ENCODE data around the gene CDK14.

The CDK14 gene

DNA sequence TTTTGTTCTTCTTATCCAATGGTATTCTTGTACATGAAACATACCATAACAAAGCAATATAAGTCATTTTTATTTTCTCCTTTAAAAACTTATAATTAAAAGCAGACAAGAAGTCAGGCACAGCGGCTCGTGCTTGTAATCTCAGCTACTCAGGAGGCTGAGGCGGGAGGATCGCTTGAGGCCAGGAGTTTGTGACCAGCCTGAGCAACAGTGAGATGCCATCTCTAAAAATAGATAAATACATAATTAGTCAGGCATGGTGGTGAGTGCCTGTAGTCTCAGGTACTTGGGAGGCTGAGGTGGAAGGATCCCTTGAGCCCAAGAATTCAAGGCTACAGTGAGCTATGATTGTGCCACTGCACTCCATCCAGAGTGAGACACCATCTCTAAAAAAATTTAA is 473.0 kb downstream of the CDK14 start:
- no peak for DNase-seq

DNA sequence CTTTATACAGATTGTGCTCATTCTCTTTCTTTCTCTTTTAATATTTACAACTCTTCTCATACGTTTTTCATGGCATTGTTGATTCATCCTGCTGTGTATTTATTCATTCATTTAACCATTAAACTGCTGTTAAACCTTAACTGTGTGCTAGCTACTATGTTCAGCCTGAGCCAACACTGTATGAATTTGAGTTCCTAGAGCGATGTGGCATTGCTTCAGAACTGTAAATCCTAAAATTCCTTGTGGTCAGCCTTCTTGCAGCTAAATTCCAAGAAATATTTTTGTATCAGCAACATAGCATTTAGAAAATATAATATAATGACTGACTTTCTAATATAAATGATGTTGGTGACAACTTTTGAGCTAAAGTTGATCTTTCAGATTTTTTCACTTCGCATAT is 483.4 kb downstream of the CDK14 start:
- no peak for DNase-seq

DNA sequence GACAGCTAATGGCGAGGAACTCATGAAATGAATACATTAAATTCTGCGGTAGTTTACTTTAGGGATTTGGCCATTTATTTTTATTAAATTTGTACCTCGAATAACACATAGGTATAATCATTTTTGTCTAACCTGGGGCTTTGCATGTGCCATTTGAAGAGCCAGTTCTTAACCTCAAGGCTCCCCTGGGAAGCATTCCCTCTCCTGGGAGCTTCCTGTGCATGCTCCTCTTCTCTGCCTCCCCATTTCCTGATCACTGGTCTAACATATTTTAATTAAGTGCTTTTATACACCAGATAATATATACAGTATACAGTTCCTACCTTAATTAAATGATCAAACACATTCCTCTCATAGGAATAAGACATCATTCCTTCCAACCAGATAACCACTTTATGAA is 484.2 kb downstream of the CDK14 start:
- no peak for DNase-seq

DNA sequence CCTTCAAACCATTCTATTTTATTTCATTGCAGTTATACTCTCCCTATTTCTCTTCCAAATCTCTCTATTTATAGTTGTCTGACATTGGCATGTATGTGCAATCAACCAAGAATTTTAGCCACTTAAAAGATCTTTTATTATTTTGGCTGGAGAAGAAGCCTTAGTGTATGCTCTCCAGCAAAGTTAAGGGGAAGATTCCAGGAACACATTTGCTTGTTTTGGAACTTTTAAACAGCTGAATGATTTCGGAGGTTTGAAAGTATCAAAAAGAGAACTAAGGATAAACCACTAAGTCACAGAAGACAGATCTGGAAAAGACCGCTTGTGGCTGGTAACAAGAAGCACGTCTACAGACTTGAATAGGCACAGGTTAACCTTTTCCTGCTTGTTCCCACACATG is 485.9 kb downstream of the CDK14 start:
- no peak for DNase-seq

DNA sequence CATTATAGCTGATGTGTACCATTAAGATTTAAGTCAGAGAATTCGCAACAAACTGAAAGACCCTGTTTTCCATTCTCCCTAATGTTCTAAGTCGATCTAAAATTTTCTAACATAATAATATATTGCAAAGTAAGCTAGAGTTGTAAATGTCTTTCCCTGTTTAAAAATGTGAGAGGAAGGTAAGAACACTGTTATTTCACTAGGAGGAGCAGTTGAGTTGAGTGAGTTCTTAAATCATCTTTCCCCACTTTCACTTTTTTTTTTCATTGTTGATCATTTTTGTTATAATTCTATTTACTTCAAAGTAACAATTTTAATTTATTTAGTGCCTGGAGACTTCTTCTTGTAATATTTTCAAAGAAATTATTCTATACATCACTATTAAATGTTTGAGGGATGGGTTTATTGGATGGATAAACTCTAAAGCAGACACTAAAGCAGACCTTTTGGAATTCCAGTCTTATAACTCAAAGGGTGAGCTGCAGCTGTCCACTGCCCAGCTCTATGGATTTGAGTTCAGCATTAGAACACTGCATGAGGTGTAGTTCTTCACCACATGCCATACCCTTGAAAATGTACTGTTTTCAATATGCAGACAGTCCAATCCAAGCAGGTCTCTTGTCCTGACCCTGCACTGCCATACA is 486.9 kb downstream of the CDK14 start:
- no peak for DNase-seq

DNA sequence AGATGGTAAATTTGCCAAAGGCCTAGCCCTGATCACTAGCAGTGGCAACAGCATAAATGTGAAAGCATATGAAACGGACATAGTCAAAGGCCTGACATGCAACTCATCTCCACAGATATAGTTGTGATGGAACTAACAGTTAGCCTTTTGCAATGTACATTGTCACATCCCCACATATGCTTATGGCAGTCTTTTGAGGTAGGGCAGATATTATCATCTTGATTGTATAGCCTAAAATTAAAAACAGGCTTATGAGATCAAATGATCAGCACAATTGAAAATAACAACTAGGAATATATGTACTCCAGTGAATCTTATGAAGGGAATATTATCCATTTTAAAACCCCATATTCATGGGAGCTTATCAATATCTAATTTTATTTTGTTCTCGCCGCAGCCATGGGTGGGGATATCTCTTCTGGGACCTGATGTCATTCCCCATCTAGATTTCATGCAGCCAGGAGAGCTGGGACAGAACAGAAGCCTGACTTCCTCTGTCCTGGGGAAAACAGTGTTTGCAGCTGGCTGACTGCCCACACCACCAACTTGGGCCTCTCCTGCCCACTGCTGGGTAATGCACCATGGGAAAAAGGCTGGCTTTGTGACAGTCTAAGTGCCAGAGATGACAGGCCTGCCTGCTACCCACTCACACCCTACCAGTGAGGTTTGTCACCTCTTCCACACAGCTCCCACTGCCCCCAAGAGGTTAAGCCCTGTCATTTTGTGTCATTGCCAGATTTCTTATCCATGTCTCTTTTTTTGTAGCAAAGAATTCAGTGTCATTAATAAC is 487.9 kb downstream of the CDK14 start:
- DNase-seq, result no peak

DNA sequence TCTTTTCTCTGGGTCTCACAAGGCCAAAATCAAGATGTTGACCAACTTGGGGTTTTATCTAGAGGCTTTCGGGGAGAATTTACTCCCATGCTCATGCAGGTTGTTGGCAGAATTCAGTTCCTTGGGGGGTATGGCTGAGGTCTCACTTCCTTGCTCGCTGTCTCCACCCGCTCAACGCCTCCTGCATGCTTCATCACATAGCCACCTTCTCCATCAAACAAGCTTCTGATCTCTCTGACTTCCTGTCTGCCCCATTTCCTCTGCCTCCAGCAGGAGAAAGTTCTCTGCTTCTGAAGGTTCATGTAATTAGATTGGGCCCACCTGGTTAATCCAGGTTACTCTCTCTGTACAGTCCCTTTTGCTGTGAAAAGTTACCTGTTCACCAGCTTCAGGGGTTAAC is 489.1 kb downstream of the CDK14 start:
- DNase-seq, result no peak

DNA sequence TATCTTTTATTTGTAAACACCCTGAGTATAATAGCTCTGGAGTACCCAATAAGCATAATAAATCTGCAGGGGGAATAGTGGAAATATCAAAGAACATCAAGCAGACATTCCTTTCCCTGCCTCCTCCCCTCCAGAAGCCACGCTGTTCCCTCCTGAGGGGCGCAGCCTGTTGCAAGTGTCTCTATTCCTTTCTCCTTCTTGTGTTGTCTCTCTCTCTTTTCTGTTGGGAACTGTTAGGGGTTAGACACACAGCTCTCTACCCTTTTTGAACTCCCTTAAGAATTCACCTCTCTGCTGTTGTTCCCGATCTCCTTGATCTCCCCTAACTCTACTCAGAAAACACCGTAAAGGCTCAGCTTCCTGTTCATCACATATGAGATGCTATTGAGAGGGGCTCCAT is 490.1 kb downstream of the CDK14 start:
- no peak for DNase-seq

DNA sequence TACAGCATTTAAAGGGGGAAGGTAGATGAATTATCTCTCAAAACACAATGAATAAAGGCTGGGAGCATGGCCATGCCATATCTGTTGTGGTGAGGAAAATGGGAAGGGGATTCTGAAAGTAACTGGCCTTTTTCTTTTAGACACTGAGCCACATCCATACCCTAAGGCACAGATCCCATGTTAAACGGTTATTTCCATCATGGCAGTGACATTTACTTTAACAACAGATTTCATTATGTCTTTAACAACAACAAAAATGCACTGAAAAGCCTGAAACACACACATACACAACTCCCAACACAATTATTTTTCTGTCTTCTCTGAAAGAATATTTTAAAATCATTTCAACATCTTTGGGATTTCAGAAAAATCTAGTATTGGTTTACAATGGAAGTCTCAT is 492.0 kb downstream of the CDK14 start:
- no peak for DNase-seq

DNA sequence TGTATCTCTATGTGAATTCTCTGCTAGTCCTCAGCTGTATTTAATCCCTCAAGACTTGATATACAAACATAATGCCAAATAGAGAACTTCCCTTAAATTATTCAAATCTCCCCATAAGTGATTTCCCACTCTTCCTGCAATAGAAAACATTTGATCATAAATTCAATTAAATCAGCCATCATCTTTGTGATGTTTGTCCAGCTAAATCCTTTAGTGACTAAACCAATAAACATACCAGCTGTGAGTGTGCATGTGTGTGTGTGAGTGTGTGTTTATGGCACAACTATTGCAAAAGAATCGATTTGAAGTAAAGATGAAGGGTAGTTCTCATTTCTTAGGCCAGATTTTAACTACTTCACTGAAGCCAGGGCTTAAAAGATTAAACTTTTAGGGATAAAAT is 492.6 kb downstream of the CDK14 start:
- DNase-seq, result no peak

DNA sequence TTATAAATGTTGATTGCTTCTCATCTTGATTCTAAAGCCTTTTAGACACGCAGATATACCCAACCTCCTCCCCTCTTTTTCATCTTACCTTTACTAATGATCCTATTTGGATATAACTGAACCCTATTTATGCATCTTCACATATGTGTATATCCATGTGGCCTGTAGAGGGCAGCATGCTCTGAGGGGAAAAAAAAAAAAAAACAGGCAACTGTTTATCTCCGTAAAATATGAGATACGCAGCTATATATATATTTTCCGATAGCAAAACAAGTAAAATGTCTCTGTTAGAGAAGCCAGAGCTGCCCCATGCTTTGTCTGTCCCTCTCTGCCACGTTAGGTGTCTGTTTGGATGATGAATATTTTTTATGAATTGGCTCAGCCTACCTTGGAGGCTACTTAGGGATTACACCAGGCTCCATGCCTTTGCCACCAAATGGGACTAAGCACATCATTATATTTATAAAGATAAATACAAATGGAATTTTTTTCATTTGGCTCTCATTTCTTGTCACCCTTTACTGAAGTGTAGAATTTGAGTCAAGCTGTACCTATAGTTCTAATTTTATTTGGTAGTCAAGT is 493.4 kb downstream of the CDK14 start:
- no peak for DNase-seq

DNA sequence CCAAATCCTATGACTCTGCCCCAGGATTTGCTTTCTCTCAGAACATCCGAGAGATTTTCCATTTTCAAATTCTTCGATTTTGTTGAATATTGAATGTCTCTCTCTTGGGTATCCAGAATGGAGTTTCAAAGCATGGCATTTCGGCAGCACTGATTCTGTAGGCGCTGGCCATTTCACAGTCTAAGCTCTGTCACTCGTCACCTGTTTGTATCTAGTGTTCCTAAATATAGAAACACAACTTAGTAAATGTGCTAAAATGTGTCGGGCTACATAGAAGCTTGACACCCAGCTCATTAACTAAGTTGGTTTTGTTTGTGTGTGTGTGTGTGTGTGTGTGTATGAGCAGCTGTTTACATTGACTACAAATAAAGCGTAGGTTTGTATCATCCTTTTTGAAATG is 494.6 kb downstream of the CDK14 start:
- no peak for DNase-seq

DNA sequence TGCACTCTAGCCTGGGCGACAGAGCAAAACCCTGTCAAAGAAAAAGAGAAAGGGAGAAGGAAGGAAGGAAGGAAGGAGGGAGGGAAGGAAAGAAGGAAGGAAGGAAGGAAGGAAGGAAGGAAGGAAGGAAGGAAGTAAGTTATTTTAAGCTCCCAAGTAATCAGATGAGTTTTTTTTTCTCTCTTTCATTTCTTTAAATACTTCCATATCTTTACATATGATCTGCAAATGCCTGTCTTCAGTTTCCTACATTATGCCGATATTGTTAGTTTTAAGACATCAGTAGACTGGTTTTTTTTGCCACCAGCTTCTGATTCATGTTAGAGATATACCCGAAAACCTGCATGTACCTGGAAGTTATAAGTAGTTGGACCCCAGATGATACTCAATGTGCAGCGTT is 495.5 kb downstream of the CDK14 start:
- no peak for DNase-seq

DNA sequence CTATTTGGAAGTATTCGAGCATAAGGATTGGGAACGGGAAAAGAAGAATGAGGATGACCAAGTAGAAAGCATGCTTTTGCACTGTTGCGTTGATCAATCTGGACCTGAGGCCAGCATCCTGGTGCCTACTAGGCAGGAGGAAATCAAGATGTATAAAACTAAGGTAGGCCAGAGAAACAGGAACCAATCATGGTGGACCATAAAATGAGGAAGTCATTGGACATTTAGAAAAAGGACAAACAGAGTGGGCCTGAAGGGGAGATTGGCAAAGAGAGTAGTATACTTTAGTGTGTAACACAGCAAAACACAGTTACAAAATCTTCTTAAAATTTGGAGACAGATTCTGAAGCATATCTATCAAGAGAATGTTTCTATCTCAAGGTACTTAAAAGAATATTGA is 497.1 kb downstream of the CDK14 start:
- no peak for DNase-seq

DNA sequence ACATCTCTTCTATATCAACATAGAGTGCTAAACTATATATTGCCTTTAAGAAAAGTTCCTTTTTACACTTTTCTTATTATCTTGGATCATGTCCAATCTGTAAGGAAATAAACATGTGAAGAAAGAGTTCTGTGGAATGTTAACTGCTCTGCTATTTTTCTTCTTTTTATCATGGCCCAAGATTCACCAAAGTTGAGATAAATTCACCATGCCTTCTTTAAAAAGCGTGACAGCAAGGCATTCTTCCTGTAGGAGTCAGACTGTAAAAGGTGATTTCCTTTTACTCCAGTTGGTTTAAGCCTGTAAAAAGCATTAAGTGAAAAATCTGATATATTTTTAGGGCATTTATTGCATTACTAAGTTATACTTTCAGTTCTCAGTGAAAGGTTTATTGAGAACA is 502.4 kb downstream of the CDK14 start:
- DNase-seq, result no peak

DNA sequence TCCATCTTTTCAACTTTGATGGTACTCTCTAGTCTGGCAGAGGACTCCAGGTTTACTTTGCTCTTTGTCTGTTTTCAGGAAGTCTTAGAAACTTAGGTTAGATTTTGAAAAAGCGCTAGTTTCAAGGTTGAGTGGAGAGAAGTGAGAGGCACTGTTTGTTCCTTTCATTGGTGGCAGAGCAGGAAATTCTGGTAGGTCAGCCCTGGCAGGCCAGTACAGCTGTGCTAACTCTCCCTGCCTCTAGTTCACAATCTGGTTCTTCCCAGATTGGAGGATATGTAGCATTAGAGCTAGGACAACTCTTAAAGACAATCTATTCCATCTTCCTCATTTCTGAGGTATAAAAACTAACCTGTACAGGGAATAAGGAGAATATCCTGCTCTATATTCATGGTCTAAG is 507.2 kb downstream of the CDK14 start:
- no peak for DNase-seq

DNA sequence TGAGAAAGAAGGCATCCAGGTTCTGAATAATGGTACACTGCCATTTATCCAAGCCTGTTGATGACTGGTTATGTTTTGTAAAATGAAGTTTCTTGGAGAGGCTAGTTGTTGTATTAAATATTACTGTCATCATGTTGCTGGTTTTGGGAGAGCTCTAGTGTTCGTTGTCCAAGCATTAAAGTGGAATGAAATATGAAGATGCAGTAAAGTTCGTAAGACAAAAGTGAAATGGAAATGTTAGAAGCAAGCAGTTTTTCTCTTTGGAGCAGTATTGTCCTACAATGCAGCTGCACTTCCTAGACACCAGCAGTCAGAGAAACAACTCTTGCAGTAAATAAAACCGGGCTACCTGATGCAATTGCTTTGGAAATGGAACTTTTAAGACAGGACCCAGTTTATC is 511.3 kb downstream of the CDK14 start:
- DNase-seq, result no peak

DNA sequence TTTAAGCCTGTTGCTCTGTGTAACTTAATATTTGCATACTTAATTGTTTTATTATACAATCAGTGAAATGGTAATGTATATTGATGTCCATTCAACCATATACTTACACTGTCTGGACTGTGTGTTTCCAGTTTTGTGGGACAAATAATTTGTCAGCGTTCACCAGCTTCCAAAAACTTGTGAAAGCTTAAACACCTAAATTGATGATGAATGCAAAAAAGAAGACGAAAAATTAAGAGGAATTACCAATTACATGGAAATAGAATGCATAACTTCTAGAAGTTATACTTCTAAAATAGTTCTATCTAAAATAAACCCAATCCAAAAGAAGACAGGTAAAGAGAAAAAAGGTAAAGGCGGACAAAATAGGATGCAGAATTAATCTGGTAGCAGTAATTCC is 513.1 kb downstream of the CDK14 start:
- no peak for DNase-seq

DNA sequence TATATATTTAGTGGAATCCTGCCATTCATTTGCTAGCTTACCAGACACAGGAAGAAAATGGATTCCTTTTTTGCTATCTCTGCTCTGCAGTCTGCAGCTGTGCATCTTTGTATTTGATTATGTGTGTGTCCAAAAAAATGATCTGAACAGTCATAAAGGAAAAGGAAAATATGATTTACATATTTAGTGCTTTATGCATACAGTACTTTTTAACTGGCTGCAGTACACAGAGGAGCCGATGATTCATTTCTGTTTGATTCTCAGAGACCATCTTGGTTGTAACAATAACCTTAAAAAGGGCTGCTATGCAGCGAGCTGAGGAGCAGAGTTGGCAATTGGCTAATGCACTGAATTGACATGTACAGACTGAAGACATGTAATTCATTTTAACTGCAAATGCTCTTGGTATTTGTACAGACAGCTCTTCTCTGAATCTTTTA is 516.8 kb downstream of the CDK14 start:
- DNase-seq, result no peak

DNA sequence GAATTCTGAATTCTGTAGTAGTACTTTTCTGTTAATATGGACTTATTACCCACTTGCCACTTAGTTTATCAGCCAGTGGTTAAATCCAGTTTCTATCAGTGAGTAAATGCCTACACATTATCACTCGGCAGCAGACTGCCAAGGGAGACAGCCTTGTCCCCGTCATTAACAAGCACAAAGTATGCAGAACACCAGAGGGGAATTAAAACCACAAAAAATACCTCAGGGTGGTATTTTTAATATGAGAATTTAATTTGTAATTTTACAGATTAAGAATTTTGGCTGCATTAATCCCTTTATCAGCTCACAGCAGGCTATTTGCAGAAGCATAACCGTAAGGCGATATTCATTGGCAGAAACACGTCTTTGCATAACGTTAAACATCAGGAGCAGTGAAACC is 518.1 kb downstream of the CDK14 start:
- DNase-seq, result no peak

DNA sequence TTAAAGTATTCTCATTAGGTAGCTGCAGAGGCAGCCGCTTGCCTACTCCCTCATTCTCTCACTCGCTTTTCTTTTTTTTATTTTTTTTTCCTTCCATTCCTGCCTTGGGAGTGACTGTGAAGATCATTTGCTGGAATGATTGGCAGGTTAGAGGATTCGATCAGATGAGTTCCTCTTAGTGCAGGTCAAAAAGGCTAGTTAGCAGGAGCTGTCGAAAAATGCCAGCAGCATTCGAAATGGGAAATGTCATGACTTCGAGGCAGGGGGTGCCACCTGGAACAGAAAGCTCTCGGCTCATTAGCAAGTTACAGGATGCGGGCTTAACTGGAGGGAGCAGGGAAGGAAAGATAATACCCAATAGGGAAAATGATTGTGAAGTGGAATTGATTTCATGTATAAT is 530.6 kb downstream of the CDK14 start:
- DNase-seq, result no peak

DNA sequence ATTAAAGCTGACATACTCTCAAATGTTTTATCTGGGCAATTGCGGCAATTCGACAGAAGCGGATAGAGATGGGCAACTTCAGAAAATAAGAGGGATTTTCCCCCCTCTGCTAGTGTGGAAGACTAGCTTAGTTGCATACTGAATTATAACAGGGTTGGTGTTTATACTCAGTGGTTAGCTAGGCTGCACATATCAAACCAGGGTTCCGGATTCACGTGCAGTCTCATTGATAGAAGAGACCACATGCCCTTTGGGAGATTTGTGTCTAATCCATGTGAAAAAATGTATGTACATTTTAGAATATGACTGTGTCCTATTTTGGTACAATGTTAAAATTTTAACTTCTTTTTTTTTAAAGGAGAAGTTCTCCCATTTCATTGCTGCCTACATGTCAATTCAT is 531.2 kb downstream of the CDK14 start:
- DNase-seq, result no peak

DNA sequence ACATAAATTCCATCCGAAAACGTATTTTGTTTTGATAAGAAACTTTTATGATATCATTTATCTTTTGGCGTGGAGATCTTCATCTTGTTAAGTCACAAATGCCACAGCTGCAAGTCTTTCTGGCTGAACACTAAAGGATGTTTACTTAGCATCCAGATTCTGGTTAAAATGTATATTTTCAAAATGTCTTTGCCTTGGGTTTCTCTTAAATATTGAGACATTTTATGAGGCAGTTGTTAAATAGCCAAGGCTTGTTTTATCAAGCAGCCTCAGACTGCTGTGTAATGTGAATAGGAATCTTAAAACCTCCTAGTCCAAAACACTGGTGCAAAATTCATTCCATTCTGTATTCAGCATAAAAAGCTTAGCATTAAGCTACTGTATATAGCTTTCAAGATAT is 531.8 kb downstream of the CDK14 start:
- DNase-seq, result no peak

DNA sequence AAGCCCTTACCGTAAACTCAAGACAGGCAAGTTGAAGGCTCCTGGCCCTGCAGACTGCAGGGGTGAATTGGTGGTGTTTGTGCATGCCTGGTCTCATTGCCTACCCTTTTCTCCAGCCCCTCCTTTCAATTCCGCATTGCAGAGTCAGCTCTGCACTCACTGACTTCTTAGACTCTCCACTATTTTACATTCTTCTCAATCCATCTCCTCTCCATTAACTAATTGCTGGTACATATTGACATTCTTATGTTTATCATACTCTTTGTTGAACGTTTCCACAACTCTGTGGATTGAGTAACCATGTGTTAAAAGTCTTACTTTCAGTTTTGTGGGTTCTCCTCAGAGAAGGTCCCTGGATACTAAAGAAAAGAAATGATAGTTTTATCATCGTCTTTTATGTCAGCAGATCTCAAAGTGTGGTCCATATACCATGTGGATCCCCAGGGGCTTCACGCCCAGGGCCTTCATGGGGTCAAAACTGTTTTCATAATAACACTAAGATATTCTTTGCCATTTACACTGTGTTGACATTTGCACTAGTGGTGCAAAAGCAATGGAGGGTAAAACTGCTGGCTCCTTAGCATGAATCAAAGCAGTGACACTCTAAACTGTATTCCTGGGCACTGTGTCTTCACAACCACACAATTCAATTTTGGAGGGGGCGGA is 532.7 kb downstream of the CDK14 start:
- DNase-seq, result no peak

Measured in NCI-H774 (cell line).